Gastrocnemius medialis (tissue), 4 donors: ENCODE measurements around the gene NDUFA11.

ENCODE experiments used
- CTCF ChIP-seq, 5 experiments: fragments of 450-650 bp in 3 of 5; fragments of 200-600 bp in 2 of 5; sonication (generic) in 2 of 5; IDR thresholded peaks in 4 of 5; conservative IDR thresholded peaks in 1 of 5; 1 replicate in 4 of 5; 2 replicates in 1 of 5; pipeline ENCODE4 v1.5.1; 2016 to 2019; ENCODE audit warnings: antibody characterized with exemption in 5 of 5, mild to moderate bottlenecking in 3 of 5, moderate library complexity in 3 of 5
- POLR2A ChIP-seq, 2 donors: fragments of 450-650 bp; IDR thresholded peaks; one replicate each; pipeline ENCODE4 v1.6.1; 2017; ENCODE audit warnings: antibody characterized with exemption in 2 of 2, mild to moderate bottlenecking in 2 of 2, moderate library complexity in 2 of 2

- TF ChIP-seq POLR2A (IDR thresholded peaks at IDR 0.05) (no peak), CTCF (IDR thresholded peaks at IDR 0.05 in 4 of 5, conservative IDR thresholded peaks at IDR 0.05 in 1 of 5) (no peak)
Observed at GRCh38 chr19:5877427-5877826, 26.2 kb downstream of the NDUFA11 start.
